Ishikawa (cell line): ENCODE measurements around the gene RAPGEF6.

Source experiments
- CEBPB ChIP-seq: IDR thresholded peaks from 2 replicates; pipeline ENCODE4 v1.6.1; 2012
- CREB1 ChIP-seq: IDR thresholded peaks from 2 replicates; pipeline ENCODE4 v1.6.1; 2012; ENCODE audit warnings: low read depth
- EGR1 ChIP-seq: IDR thresholded peaks from 2 replicates; pipeline ENCODE4 v1.6.1; 2012
- EP300 ChIP-seq: IDR thresholded peaks from 2 replicates; pipeline ENCODE4 v1.6.1; 2012; ENCODE audit warnings: borderline replicate concordance
- FOXM1 ChIP-seq: IDR thresholded peaks from 2 replicates; pipeline ENCODE4 v1.6.1; 2012; ENCODE audit warnings: low read depth, borderline replicate concordance
- NFIC ChIP-seq: IDR thresholded peaks from 2 replicates; pipeline ENCODE4 v1.6.1; 2012
- RAD21 ChIP-seq: IDR thresholded peaks from 2 replicates; pipeline ENCODE4 v1.6.1; 2012; ENCODE audit warnings: low read depth
- TAF1 ChIP-seq: IDR thresholded peaks from 2 replicates; pipeline ENCODE4 v1.6.1; 2012; ENCODE audit warnings: low read depth, mild to moderate bottlenecking
- TCF12 ChIP-seq: IDR thresholded peaks from 2 replicates; pipeline ENCODE4 v1.6.1; 2012; ENCODE audit warnings: low read depth
- TEAD4 ChIP-seq: IDR thresholded peaks from 2 replicates; pipeline ENCODE4 v1.6.1; 2012
- YY1 ChIP-seq: IDR thresholded peaks from 2 replicates; pipeline ENCODE4 v1.6.1; 2012; ENCODE audit warnings: low read depth
- ZBTB7A ChIP-seq: IDR thresholded peaks from 2 replicates; pipeline ENCODE4 v1.6.1; 2012; ENCODE audit warnings: low read depth
- TF ChIP-seq, protein P1 (sequence below): IDR thresholded peaks from 2 replicates; pipeline ENCODE4 v1.6.1; 2012
- TF ChIP-seq, protein P2 (sequence below): IDR thresholded peaks from 2 replicates; pipeline ENCODE4 v1.6.1; 2012
- TF ChIP-seq, protein P3 (sequence below): IDR thresholded peaks from 2 replicates; pipeline ENCODE4 v1.6.1; 2012; ENCODE audit warnings: low read depth, mild to moderate bottlenecking

The RAPGEF6 gene

DNA sequence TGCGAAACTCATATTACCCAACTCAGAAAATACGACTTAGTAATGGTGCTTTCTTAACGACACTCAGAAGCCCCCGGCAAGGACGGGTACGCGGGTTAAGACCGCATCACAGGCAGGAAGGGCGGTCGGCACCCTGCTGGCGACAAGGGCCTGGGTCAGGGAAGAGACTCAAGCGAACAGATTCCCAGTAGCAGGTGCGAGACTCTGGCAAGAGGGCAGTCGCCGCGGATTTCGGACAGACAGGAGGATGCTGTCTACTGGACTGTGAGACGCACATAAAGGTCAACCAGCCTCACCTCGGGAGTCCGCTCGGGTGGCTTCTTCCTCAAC is 398 bp downstream of the RAPGEF6 start:
- TF ChIP-seq NFIC: no peak
- TF ChIP-seq, protein P1, sequence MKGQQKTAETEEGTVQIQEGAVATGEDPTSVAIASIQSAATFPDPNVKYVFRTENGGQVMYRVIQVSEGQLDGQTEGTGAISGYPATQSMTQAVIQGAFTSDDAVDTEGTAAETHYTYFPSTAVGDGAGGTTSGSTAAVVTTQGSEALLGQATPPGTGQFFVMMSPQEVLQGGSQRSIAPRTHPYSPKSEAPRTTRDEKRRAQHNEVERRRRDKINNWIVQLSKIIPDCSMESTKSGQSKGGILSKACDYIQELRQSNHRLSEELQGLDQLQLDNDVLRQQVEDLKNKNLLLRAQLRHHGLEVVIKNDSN: no peak

DNA sequence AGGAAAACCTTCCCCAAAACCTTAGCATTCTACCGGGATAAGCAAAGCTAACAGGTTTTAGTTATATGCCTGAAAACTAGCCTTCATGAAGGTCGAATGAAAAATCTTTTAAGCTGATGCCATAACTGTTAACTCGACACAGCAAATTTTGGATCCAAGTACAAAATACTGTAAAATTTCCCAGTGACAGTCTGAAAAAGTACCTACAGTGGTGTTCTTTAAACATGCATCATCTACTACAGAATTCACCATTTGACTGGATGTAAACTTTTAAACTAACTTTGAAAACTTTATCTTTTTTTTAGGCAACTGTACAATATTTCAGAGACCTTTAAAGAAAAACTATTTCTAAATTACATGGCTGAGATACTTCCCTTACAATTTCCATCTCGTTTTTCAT is 791 bp downstream of the RAPGEF6 start:
- no peak for TF ChIP-seq TAF1
- TF ChIP-seq YY1: no peak
- TF ChIP-seq, protein P2, sequence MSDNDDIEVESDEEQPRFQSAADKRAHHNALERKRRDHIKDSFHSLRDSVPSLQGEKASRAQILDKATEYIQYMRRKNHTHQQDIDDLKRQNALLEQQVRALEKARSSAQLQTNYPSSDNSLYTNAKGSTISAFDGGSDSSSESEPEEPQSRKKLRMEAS: no peak
- no peak for TF ChIP-seq NFIC
- TF ChIP-seq, protein P3, sequence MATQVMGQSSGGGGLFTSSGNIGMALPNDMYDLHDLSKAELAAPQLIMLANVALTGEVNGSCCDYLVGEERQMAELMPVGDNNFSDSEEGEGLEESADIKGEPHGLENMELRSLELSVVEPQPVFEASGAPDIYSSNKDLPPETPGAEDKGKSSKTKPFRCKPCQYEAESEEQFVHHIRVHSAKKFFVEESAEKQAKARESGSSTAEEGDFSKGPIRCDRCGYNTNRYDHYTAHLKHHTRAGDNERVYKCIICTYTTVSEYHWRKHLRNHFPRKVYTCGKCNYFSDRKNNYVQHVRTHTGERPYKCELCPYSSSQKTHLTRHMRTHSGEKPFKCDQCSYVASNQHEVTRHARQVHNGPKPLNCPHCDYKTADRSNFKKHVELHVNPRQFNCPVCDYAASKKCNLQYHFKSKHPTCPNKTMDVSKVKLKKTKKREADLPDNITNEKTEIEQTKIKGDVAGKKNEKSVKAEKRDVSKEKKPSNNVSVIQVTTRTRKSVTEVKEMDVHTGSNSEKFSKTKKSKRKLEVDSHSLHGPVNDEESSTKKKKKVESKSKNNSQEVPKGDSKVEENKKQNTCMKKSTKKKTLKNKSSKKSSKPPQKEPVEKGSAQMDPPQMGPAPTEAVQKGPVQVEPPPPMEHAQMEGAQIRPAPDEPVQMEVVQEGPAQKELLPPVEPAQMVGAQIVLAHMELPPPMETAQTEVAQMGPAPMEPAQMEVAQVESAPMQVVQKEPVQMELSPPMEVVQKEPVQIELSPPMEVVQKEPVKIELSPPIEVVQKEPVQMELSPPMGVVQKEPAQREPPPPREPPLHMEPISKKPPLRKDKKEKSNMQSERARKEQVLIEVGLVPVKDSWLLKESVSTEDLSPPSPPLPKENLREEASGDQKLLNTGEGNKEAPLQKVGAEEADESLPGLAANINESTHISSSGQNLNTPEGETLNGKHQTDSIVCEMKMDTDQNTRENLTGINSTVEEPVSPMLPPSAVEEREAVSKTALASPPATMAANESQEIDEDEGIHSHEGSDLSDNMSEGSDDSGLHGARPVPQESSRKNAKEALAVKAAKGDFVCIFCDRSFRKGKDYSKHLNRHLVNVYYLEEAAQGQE: no peak
- no peak for TF ChIP-seq CREB1
- TF ChIP-seq FOXM1: no peak
- TF ChIP-seq EGR1: no peak

DNA sequence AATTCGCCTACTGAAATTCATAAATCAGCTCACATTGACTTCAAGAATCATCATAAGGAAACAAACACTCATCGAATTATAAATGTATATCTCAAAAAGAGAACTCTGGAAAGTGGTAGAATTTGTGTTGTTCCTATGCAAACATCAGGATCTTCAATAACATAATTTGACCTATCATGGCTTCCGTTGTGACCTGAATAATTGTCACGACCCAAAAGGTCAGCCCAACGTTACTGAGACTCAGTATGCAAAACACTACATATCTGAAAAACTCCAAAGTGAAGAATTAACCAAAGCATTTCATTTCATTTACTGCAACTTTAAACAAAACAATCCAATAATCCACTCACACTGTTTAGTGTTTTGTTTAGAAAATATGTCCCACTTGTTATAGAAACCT is 1.2 kb downstream of the RAPGEF6 start:
- TF ChIP-seq CREB1 (no peak), RAD21 (no peak), TAF1 (no peak)

DNA sequence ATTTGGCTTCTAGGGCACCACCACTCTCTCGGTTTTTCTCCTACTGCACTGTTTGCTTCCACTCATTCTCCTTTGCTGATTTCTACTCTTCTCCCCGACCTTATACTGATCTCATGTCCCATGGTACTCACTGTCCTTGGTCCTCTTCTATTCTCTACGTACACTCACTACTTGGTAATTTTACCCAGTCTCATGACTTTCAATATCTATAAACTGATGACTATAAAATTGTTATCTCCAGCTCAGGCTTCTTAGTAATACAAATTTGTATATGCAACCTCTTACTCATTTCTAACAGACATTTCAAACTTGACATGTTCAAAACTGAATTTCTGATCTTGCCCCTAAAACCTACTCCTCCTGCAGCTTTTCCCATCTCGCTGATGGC is 4.1 kb downstream of the RAPGEF6 start:
- no peak for TF ChIP-seq EP300
- TF ChIP-seq TCF12: no peak
- no peak for TF ChIP-seq YY1
- TF ChIP-seq, protein P2: no peak
- no peak for TF ChIP-seq NFIC
- TF ChIP-seq ZBTB7A: no peak
- TF ChIP-seq TEAD4: no peak
- TF ChIP-seq, protein P1: no peak
- TF ChIP-seq TAF1: no peak
- TF ChIP-seq CEBPB: no peak
- no peak for TF ChIP-seq RAD21
- TF ChIP-seq CREB1: no peak
- no peak for TF ChIP-seq EGR1
- TF ChIP-seq, protein P3: no peak
- TF ChIP-seq FOXM1: no peak

DNA sequence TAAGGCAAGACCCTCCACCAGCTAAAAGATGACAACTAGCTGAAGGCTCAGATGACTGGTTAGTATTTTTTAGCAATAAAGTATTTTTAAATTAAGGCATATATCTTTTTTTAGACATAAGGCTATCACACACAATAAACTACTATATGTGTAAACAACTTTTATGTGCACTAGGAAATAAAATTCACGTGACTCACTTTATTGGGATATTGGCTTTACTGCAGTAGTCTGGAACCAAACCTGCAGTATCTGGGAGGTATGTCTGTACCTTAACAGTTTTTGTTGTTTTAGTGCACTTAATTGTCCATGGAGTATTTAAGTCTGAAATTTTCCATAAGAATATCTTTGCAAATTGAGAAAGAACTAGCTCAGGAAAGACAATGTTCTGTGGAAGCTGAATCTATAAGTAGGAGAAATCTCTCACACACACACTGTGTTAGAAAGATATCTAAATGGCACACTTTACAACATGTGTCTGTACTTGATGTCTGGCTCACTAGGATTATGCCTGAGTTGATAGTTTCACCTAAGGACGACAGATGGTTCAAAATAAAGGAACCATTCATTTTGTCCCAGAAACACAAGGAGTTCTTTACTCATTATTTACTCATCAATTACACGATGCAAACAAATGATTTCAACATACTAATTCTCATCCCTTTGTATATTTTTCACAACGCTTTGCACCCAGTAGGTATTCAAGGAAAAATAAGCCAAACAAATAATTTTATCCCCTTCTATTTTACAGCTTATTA is 4.6 kb downstream of the RAPGEF6 start:
- TF ChIP-seq EGR1: no peak
- no peak for TF ChIP-seq CREB1
- no peak for TF ChIP-seq TEAD4
- no peak for TF ChIP-seq NFIC
- TF ChIP-seq ZBTB7A: no peak
- TF ChIP-seq, protein P3: no peak
- no peak for TF ChIP-seq CEBPB
- TF ChIP-seq TCF12: no peak
- no peak for TF ChIP-seq EP300
